Osteoblast (primary cell): Measurements from ENCODE around the gene NELL1. TPM values are rescaled to one million over a fixed set of nuclear protein-coding genes. Genes with fewer than 3 reads are reported as not detected.

Source experiments
- DNase-seq: peaks from one replicate; pipeline ENCODE4 v3.0.0; 2011; ENCODE audit warnings: low spot score, mixed read lengths; ENCODE audit not compliant: insufficient read length; ENCODE audit errors: missing footprints
- H2AFZ ChIP-seq: 2 replicates; pipeline ENCODE4 v1.6.0; 2011; ENCODE audit warnings: mild to moderate bottlenecking, low read length
- H3K27ac ChIP-seq: 2 replicates; pipeline ENCODE4 v1.5.1; 2011; ENCODE audit warnings: mild to moderate bottlenecking, low read depth, low read length, moderate library complexity
- H3K27me3 ChIP-seq: 2 replicates; pipeline ENCODE4 v1.6.0; 2012; ENCODE audit warnings: mild to moderate bottlenecking, control low read depth, inconsistent platforms, low read length, moderate library complexity; ENCODE audit not compliant: insufficient read depth
- H3K36me3 ChIP-seq: 2 replicates; pipeline ENCODE4 v1.5.1; 2011; ENCODE audit warnings: mild to moderate bottlenecking, low read length, control low read depth, moderate library complexity; ENCODE audit not compliant: insufficient read depth
- H3K4me1 ChIP-seq: 2 replicates; pipeline ENCODE4 v1.5.1; 2011; ENCODE audit warnings: mild to moderate bottlenecking, low read length, control low read depth, moderate library complexity; ENCODE audit not compliant: insufficient read depth
- H3K4me2 ChIP-seq: 2 replicates; pipeline ENCODE4 v1.6.0; 2011; ENCODE audit warnings: mild to moderate bottlenecking, low read length; ENCODE audit not compliant: insufficient read depth
- H3K4me3 ChIP-seq: fragments of 200-600 bp; sonication (generic); 3 replicates; pipeline ENCODE4 v1.5.1; 2012; ENCODE audit warnings: mild to moderate bottlenecking, low read length, inconsistent platforms; ENCODE audit not compliant: insufficient read depth
- H3K79me2 ChIP-seq: 2 replicates; pipeline ENCODE4 v1.6.0; 2012; ENCODE audit warnings: mild to moderate bottlenecking, low read length, control low read depth, inconsistent platforms; ENCODE audit not compliant: insufficient read depth
- H3K9me3 ChIP-seq: 2 replicates; pipeline ENCODE4 v1.5.1; 2011; ENCODE audit warnings: low read depth, low read length, control low read depth
- H4K20me1 ChIP-seq: 2 replicates; pipeline ENCODE4 v1.6.0; 2012; ENCODE audit warnings: mild to moderate bottlenecking, low read length, control low read depth; ENCODE audit not compliant: insufficient read depth
- CTCF ChIP-seq: IDR thresholded peaks from 2 replicates; pipeline ENCODE4 v1.5.1; 2011; ENCODE audit warnings: mild to moderate bottlenecking, low read depth, low read length, moderate library complexity; ENCODE audit errors: extremely low read depth
- total RNA-seq: library from RNA; depleted of rRNA; stranded (reverse); fragments of >200 nt; gene quantifications from 2 replicates; pipeline ENCODE4 v1.2.3, GENCODE V29; 2012

The NELL1 gene
- total RNA-seq, 1 donor, result not detected

- Histone ChIP-seq H2AFZ (no peak overlapping the region), H3K27me3 (no peaks in the 10 kb centered on the region), H3K4me1 (no peaks in the 10 kb centered on the region), H3K9me3 (no peaks in the 10 kb centered on the region), H3K27ac (no peak overlapping the region), H3K4me2 (no peak overlapping the region), H3K79me2 (no peaks in the 10 kb centered on the region), H3K4me3 (no peak overlapping the region), H3K36me3 (no peaks in the 10 kb centered on the region), H4K20me1 (no peaks in the 10 kb centered on the region)
- no peak for DNase-seq
- TF ChIP-seq CTCF, result no peak
Measured at GRCh38 chr11:20759541-20759940, 90.2 kb downstream of the NELL1 start.

- Histone ChIP-seq H3K79me2 (no peaks in the 10 kb centered on the region), H2AFZ (no peak overlapping the region), H3K4me1 (no peaks in the 10 kb centered on the region), H3K4me2 (no peak overlapping the region), H4K20me1 (no peaks in the 10 kb centered on the region), H3K9me3 (no peaks in the 10 kb centered on the region), H3K27me3 (no peaks in the 10 kb centered on the region), H3K36me3 (no peaks in the 10 kb centered on the region), H3K27ac (no peak overlapping the region), H3K4me3 (no peak overlapping the region)
- no peak for TF ChIP-seq CTCF
- peak; percentile 74 for DNase-seq
Measured at GRCh38 chr11:20760811-20761210, 91.4 kb downstream of the NELL1 start.

- no peaks in the 10 kb centered on the region for H3K36me3 ChIP-seq
- H3K79me2 ChIP-seq, result no peaks in the 10 kb centered on the region
- H3K9me3 ChIP-seq, result no peaks in the 10 kb centered on the region
- no peak for DNase-seq
- TF ChIP-seq CTCF, result no peak
- H4K20me1 ChIP-seq, result no peaks in the 10 kb centered on the region
- no peaks in the 10 kb centered on the region for H3K4me1 ChIP-seq
- H3K4me2 ChIP-seq, result no peak overlapping the region
- no peak overlapping the region for H2AFZ ChIP-seq
- no peaks in the 10 kb centered on the region for H3K27me3 ChIP-seq
- no peak overlapping the region for H3K27ac ChIP-seq
- no peak overlapping the region for H3K4me3 ChIP-seq
Measured at GRCh38 chr11:20762116-20762844, 92.9 kb downstream of the NELL1 start.

GRCh38 chr11:20762980-20763379, 93.6 kb downstream of the NELL1 start:
- H3K27ac ChIP-seq, result no peak overlapping the region
- no peaks in the 10 kb centered on the region for H4K20me1 ChIP-seq
- H3K36me3 ChIP-seq, result no peaks in the 10 kb centered on the region
- H3K4me2 ChIP-seq, result no peak overlapping the region
- no peak for TF ChIP-seq CTCF
- no peaks in the 10 kb centered on the region for H3K79me2 ChIP-seq
- H2AFZ ChIP-seq, result no peak overlapping the region
- no peaks in the 10 kb centered on the region for H3K9me3 ChIP-seq
- no peaks in the 10 kb centered on the region for H3K27me3 ChIP-seq
- DNase-seq, result no peak
- no peaks in the 10 kb centered on the region for H3K4me1 ChIP-seq
- no peak overlapping the region for H3K4me3 ChIP-seq
